ENCODE measurements around the gene KCNMB2.

- TF ChIP-seq, protein P1, sequence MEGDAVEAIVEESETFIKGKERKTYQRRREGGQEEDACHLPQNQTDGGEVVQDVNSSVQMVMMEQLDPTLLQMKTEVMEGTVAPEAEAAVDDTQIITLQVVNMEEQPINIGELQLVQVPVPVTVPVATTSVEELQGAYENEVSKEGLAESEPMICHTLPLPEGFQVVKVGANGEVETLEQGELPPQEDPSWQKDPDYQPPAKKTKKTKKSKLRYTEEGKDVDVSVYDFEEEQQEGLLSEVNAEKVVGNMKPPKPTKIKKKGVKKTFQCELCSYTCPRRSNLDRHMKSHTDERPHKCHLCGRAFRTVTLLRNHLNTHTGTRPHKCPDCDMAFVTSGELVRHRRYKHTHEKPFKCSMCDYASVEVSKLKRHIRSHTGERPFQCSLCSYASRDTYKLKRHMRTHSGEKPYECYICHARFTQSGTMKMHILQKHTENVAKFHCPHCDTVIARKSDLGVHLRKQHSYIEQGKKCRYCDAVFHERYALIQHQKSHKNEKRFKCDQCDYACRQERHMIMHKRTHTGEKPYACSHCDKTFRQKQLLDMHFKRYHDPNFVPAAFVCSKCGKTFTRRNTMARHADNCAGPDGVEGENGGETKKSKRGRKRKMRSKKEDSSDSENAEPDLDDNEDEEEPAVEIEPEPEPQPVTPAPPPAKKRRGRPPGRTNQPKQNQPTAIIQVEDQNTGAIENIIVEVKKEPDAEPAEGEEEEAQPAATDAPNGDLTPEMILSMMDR (IDR thresholded peaks at IDR 0.05): no peak
- no peak for TF ChIP-seq POLR2AphosphoS5 (IDR thresholded peaks at IDR 0.05; ENCODE audit: low read depth, low read length)
- TF ChIP-seq SMC3 (IDR thresholded peaks at IDR 0.05; ENCODE audit: low read depth, low read length): no peak
- TF ChIP-seq, protein P2, sequence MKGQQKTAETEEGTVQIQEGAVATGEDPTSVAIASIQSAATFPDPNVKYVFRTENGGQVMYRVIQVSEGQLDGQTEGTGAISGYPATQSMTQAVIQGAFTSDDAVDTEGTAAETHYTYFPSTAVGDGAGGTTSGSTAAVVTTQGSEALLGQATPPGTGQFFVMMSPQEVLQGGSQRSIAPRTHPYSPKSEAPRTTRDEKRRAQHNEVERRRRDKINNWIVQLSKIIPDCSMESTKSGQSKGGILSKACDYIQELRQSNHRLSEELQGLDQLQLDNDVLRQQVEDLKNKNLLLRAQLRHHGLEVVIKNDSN (IDR thresholded peaks at IDR 0.05; ENCODE audit: borderline replicate concordance, low read depth): no peak
- no peak for TF ChIP-seq ZBTB33 (IDR thresholded peaks at IDR 0.05; ENCODE audit: borderline replicate concordance, low read depth)
- no peak for TF ChIP-seq FOXM1 (IDR thresholded peaks at IDR 0.05; ENCODE audit: low read depth)
- TF ChIP-seq FOSL2 (IDR thresholded peaks at IDR 0.05; ENCODE audit: borderline replicate concordance, low read depth): no peak
- TF ChIP-seq FOXJ3 (CRISPR knock-in tag; IDR thresholded peaks at IDR 0.05): no peak
- TF ChIP-seq NFIC (IDR thresholded peaks at IDR 0.05; ENCODE audit: borderline replicate concordance): no peak
- no peak for TF ChIP-seq GABPA (IDR thresholded peaks at IDR 0.05; ENCODE audit: low read depth)
Measured at GRCh38 chr3:178486903-178487302, 49.3 kb upstream of the KCNMB2 start.

All from SK-N-SH (cell line).